ENCODE results near the gene OPN1SW. TPM values are rescaled to one million over a fixed set of nuclear protein-coding genes. Genes with fewer than 3 reads are reported as not detected.

OPN1SW gene
- total RNA-seq, 2 donors from 2014 or later = not detected

- no peak for DNase-seq
- Histone ChIP-seq H3K27ac (no peak overlapping the region), H3K4me1 (peaks cover 64% of the 10 kb centered on the region), H3K4me3 (no peak overlapping the region), H3K36me3 (replicated peaks in 1 of 2; ENCODE audit: insufficient read depth in 1 of 2, low read depth in 2 of 2) (no peaks in the 10 kb centered on the region), H3K27me3 (no peaks in the 10 kb centered on the region), H3K9me3 (no peaks in the 10 kb centered on the region)
- intact Hi-C loops (cut with DNase I) = no loop called here
- 48 to 60% methylated on average over 4 of the region's 4 CpGs for WGBS, 2 donors
- ATAC-seq = no peak
- no peak for TF ChIP-seq POLR2A (IDR thresholded peaks at IDR 0.05)
- TF ChIP-seq, protein P1, sequence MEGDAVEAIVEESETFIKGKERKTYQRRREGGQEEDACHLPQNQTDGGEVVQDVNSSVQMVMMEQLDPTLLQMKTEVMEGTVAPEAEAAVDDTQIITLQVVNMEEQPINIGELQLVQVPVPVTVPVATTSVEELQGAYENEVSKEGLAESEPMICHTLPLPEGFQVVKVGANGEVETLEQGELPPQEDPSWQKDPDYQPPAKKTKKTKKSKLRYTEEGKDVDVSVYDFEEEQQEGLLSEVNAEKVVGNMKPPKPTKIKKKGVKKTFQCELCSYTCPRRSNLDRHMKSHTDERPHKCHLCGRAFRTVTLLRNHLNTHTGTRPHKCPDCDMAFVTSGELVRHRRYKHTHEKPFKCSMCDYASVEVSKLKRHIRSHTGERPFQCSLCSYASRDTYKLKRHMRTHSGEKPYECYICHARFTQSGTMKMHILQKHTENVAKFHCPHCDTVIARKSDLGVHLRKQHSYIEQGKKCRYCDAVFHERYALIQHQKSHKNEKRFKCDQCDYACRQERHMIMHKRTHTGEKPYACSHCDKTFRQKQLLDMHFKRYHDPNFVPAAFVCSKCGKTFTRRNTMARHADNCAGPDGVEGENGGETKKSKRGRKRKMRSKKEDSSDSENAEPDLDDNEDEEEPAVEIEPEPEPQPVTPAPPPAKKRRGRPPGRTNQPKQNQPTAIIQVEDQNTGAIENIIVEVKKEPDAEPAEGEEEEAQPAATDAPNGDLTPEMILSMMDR (IDR thresholded peaks at IDR 0.05) = no peak
Observed at GRCh38 chr7:128742206-128742605, 33.4 kb downstream of the OPN1SW start.

GRCh38 chr7:128741491-128741890 lies 34.1 kb downstream of the OPN1SW start:
- H3K4me1 ChIP-seq = peaks cover 59% of the 10 kb centered on the region
- ATAC-seq (no peak), DNase-seq (no peak)
- H3K27ac ChIP-seq = no peak overlapping the region
- no peaks in the 10 kb centered on the region for H3K9me3 ChIP-seq
- no peak for TF ChIP-seq POLR2A (IDR thresholded peaks at IDR 0.05)
- TF ChIP-seq, protein P1 (IDR thresholded peaks at IDR 0.05) = no peak
- H3K27me3 ChIP-seq = no peaks in the 10 kb centered on the region
- intact Hi-C loops (cut with DNase I) = no loop called here
- no peak overlapping the region for H3K4me3 ChIP-seq
- no peaks in the 10 kb centered on the region for H3K36me3 ChIP-seq (replicated peaks in 1 of 2; ENCODE audit: insufficient read depth in 1 of 2, low read depth in 2 of 2)
- WGBS, 2 donors = 36 to 42% methylated on average over 3 of the region's 3 CpGs

DNA sequence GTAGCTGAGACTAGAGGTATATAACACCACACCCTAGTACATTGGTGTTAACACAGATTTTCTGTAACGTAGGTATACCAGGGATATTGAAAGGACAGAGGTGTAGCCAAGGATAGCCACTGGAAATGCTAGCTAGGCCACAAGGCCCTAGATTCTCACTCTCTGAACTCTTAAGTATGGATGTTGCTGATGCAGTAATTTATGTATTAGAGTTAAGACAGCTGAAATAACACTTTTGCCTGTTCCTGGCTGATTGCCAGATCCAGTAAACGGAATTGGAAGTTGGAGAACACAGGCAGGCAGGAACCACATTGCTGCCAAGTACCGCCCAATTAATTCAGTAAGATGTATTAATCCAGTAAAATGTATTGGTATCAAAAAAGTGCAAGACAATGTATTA lies 34.6 kb downstream of the OPN1SW start:
- Histone ChIP-seq H3K27ac (peak overlapping the region in 1 of 4 donors; percentile 24), H3K27me3 (no peaks in the 10 kb centered on the region), H3K4me3 (no peak overlapping the region), H3K36me3 (replicated peaks in 1 of 2; ENCODE audit: insufficient read depth in 1 of 2, low read depth in 2 of 2) (no peaks in the 10 kb centered on the region), H3K9me3 (no peaks in the 10 kb centered on the region), H3K4me1 (peaks cover 55% of the 10 kb centered on the region)
- intact Hi-C loops (cut with DNase I) = no loop called here
- WGBS, 2 donors = 24 to 28% methylated on average over 3 of the region's 3 CpGs
- peak in 3 of 4 donors; percentile 13 to 31 (median 25) for DNase-seq
- no peak for ATAC-seq
- TF ChIP-seq, protein P1 (IDR thresholded peaks at IDR 0.05) = no peak
- no peak for TF ChIP-seq POLR2A (IDR thresholded peaks at IDR 0.05)

DNA sequence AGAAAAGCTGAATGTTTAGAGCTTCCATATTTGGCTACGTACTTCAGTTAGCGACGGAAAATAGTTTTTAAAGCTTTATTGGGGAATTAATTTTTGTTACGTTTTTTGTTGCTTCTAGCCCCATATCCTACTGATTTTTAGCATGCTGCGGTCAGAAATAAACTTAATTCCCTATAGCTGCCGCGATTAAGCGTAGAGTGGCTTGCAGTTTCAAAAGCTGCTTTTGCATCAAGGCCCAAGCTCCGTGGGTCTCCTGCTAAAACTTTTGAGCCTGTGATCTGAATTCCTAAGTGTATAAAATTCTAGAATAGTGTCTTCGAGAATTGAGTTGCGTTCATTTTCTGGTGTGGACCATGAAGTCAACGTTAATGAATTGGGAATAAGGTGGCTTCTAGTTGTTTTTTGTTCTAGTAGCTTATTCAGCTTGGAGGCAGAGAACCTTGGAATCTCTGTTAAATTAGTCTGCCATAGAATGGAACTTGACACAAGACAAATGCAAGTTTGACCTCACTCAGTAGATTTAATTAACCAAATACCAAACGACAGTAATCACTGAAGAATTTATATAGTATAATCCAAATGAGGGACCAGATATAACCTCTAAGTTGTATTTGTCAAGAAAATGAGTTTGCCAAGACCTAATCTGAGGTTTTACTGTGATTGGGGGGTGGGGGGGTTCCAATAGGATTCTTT lies 35.5 kb downstream of the OPN1SW start:
- peaks cover 46% of the 10 kb centered on the region for H3K4me1 ChIP-seq
- H3K9me3 ChIP-seq = no peaks in the 10 kb centered on the region
- H3K27me3 ChIP-seq = no peaks in the 10 kb centered on the region
- DNase-seq (no peak), ATAC-seq (no peak)
- no peaks in the 10 kb centered on the region for H3K36me3 ChIP-seq (replicated peaks in 1 of 2; ENCODE audit: insufficient read depth in 1 of 2, low read depth in 2 of 2)
- WGBS, 2 donors = 1 to 2% methylated on average over 13 of the region's 13 CpGs
- H3K4me3 ChIP-seq = peak overlapping the region; percentile 90 to 96
- TF ChIP-seq, protein P1 (IDR thresholded peaks at IDR 0.05) = no peak
- TF ChIP-seq POLR2A (IDR thresholded peaks at IDR 0.05) = no peak
- intact Hi-C loops (cut with DNase I) = no loop called here
- H3K27ac ChIP-seq = peak overlapping the region in 3 of 4 donors; percentile 85 to 93 (median 93)
